GM18870 (cell line): Measurements from ENCODE around the gene CTU1.

ENCODE experiments used
- ATAC-seq: cut with Tn5 transposase; IDR thresholded peaks from one replicate; pipeline ENCODE4 v1.9.1; 2021; ENCODE audit warnings: moderate library complexity; ENCODE audit not compliant: unreplicated experiment

Gene CTU1

GRCh38 chr19:51107406-51108065 lies 673 bp downstream of the CTU1 start:
- ATAC-seq = no peak

DNA sequence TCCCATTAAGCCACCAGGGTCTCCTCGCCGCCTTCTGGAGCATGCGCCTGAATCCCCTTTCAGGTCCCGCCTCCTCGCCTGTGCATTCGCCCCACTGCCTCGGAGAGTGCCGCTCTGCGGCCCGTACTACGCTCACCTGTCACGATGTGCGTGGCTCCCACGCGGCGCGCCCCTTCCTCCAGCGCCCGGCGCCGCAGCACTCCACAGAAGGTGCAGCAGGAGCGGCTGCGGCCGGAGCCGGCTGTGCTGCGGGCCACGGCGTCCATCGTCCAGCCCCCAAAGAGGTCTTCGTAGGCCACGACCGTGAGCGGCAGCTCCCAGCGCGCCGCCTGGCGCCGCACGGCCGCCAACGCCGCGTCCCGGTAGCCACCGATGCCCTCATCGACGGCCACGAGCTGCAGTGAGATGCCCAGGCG lies 4.3 kb downstream of the CTU1 start:
- no peak for ATAC-seq

GRCh38 chr19:51102991-51103390 lies 5.2 kb downstream of the CTU1 start:
- no peak for ATAC-seq

DNA sequence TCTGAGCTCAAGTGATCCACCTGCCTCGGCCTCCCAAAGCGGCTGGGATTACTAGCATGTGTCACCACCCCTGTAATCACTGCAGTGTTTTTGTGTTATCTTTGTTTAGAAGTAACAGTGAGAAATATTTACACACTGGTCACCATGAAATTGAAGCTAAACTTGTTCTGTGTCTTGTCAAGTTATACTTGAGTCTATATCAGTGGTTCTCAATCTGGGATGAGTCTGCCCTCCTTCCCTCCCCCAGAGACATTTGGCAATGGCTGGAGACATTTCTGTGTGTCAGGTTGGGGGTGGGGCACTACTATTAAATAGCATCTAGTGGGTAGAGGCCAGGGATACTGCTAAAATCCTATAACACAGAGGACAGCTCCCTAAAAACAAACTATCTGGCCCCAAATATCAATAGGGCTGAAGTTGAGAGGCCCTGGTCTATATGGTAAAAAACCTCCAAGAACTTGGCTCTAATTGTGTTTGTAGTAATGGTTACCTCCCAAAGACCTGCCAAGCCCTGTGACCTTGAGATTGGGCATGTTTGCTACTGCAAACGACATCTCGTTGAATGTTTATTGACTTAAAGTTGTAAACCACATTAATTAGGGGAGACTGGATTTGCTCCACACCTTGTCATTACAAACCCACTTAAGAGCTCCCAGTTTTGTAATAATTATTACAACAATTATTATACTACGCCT lies 6.9 kb downstream of the CTU1 start:
- no peak for ATAC-seq

- no peak for ATAC-seq
These were observed 7.6 kb downstream of the CTU1 start for GRCh38 chr19:51100601-51101000.

- ATAC-seq = no peak
These were observed 9.2 kb downstream of the CTU1 start for GRCh38 chr19:51099047-51099382.

DNA sequence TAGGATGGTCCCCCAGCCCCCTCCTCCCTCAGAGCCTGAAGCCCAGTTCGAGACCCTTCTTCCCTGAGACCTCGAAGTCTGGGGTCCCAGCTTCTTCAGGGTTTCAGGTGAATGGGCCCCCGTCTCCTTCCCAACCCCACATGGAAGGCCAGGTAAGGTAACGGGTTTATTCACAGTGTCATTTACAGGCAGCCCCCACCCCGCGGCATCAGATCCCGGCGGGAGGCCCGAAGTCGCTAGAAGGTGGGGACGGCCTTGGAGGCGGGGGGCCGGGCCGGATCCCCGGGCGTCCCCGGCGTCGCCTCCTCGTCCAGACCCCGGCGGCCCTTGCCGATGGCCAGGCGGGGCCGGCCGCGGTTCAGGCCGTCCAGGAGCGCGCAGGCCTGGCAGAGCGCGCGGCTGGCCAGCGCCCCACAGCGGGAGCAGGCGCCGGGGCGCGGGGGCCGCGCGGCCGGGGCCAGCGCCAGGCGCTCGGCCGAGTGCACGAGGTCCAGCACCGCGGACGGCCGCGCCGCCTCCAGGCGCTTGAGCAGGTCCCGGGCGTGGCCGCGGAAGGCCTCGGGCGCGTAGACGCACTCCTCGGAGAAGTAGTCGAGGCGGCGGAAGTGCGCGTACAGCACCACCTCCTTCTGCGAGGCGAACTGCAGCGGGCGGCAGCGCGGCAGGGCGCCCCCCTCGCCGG lies 9.7 kb downstream of the CTU1 start:
- ATAC-seq = no peak

- no peak for ATAC-seq
These were observed 10.4 kb downstream of the CTU1 start for GRCh38 chr19:51097796-51098195.

GRCh38 chr19:51097166-51097738 lies 11.0 kb downstream of the CTU1 start:
- ATAC-seq = no peak

- no peak for ATAC-seq
These were observed 11.6 kb downstream of the CTU1 start for GRCh38 chr19:51096473-51097165.

GRCh38 chr19:51094696-51095279 lies 13.4 kb downstream of the CTU1 start:
- ATAC-seq = no peak

DNA sequence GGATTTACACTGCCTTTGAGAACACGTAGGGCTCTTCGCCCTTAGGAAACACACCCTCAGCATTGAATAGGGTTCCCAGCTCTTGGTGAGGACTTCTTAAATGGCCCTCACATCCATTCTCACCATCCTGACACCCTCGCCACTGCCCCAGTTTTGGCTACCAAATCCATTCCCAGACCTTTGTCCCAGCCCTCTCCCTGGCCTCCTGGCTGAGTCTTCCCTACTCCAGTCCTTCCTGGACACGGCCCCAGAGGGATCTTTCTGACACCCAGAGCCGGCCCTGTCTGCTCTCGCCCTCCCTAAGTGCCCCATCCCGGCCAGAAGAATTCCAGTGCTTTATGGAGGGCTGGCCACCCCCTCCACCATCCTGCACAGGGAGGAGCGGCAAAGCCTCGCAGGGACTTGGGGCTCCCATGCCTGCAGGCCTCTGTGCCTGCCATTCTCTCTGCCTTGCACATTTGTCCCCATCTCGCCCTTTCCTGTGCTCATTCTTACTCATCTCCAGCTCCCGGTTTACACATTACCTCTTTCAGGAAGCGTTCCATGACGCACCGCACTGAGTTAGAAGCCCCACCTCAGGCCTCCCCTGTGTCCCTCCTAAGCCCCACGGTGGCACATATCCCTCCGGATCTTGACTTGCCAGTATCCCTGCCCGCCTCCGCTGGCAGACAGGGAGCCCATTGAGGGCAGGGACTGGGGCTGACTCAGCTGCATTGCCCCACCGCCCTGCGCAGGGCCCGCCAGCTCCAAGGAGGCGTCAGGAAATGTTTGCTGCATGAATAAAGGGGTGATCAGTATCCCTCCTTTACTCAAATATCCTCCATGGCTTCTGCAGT lies 14.5 kb downstream of the CTU1 start:
- ATAC-seq = no peak

DNA sequence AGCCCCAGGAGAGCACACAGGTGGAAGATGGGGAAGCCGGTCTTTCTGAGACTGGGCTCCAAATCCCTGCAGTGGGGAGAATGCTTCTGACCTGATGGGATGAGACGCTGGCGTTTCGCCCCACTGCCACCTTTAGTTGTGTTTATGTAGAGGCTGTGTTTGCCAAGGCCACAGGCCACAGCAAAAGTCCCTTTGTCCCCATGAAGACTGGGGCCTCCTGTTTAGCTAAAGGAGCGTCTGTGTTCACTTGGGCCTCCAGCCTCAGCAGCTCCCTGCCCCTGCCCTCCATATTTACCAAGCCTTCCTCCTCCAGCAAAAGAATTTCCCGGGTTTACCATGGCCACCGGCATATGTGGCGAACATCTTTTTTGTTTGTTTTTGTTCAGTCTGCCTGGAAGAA lies 15.1 kb downstream of the CTU1 start:
- ATAC-seq = no peak

GRCh38 chr19:51091895-51092873 lies 16.0 kb downstream of the CTU1 start:
- ATAC-seq = no peak

- ATAC-seq = no peak
These were observed 17.1 kb downstream of the CTU1 start for GRCh38 chr19:51091126-51091525.

DNA sequence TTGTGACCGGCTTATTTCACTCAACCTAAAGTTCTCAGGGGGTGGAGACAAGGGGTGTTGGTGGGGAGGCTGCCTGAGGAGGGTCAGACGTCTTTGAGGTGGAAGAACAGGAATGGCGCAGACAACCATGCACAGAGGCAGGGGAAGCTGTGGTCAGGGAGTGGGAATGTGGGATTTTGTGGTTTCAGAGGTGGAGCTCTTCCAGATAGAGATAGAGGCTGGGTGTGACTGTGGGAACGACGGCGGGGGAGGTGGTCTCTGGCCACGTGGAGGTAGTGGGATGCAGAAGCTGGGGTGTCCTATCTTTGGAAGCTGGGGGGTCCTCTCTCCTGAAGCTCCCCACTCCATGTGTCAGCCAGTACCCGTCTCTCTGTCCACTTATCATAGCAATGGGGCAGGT lies 17.7 kb downstream of the CTU1 start:
- ATAC-seq = no peak

- no peak for ATAC-seq
These were observed 18.4 kb downstream of the CTU1 start for GRCh38 chr19:51089786-51090185.

DNA sequence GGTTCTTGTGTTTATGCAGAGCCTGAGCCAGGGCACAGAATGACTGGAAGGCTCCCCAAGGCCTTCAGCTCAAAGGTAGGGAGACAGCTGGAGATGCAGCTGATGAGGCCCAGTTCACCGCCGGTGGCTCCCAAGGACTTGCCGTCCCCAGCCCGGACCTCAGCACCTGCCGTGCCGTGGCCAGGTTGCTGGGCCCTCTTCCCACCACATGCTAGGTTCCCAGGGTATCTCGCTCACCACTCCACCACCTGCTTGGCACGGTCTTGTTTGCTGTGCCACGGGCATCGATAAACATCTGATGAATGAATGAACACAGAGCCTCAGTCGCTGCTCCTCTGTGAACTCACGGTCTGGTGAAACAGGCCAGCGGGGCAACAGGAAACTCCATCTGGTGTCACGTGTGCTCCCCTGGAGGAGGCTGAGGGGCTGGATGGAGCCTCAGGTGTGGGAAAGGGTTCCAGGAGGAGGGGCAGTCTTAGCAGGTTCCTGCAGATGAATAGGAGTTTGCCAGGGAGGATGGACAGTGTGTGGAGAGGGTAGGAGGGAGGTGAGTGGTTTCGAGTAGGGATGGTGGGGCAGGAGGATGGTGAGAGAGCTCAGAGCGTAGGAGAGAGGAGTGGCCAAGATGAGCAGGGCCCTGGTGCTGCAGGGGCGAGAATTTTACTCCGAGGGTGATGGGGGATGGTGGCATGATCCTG lies 21.9 kb downstream of the CTU1 start:
- no peak for ATAC-seq
